Measurements from ENCODE around the gene SLC25A28.

GRCh38 chr10:99658622-99659030 is 38.4 kb upstream of the SLC25A28 start:
- TF ChIP-seq POLR2AphosphoS5 (IDR thresholded peaks at IDR 0.05) (no peak), CTCF (IDR thresholded peaks at IDR 0.05) (no peak), POLR2A (IDR thresholded peaks at IDR 0.05; ENCODE audit: low read depth) (no peak)

Measured in esophagus muscularis mucosa (tissue), 3 donors.